ENCODE results near the gene ADAMTSL1.

Gene ADAMTSL1

DNA sequence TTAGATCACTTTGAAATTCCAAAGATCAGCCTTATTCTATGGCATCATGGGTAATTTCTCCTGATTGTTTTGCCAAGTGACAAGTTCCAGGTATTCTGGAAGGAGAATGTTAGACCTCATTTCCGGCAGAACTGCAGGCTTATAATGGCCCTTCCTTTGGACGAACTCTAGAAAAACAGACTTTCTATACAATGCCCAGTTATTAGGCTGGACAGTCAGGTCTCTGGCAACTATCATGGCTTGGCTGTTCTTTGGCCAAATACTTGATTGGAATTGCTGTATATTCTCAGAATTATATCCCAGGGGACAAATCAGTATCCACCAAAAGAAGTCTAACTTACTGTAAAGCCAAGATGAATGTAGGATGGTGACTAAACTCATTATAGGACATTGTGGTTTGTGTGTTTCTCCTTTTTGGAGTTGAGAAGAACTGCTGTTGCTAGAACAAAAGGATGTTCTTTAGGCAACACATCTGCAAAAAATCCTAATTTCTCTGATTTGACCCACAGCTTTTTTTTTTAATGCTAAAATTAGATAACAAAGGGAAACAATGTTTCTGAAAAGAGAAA, 69.0 kb downstream of the ADAMTSL1 start:
- H3K27ac ChIP-seq, result no peak overlapping the region

DNA sequence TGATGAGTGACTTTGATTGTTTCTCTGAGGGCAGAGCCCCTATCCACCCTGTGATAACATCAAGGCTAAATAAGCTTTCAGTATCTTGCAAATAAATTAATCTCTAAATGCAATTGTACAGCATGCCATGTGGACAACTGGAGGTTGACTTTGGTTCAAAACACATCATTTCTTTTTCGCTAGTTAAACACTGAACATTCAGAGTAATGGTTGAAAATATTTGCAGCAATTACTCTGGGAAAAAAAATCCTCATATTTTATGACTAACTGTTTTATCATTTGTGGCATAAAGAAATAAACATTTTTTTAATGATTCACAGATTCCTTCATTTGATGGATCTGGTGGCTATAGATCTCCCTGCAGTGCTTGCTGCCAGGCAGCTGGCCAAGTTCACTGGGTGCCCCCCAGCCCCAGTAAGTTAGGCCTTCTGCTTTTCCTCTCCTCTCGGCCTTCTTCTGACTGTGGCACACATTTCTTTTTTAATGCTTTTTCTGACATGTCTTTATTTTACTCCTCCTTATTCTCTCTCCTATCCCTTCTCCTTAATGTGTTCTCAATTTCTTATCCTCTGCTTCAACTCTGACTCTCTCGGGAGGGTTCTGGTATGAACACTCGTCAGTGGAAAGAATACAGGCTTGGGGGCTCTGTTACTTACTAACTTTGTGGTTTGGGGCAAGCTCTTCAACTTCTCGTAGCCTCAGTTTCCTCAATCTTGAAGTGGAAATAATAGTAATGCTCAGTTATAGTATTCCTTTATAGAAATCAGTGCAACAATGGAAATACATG, 69.6 kb downstream of the ADAMTSL1 start:
- no peak overlapping the region for H3K27ac ChIP-seq
- TF ChIP-seq, protein P1, sequence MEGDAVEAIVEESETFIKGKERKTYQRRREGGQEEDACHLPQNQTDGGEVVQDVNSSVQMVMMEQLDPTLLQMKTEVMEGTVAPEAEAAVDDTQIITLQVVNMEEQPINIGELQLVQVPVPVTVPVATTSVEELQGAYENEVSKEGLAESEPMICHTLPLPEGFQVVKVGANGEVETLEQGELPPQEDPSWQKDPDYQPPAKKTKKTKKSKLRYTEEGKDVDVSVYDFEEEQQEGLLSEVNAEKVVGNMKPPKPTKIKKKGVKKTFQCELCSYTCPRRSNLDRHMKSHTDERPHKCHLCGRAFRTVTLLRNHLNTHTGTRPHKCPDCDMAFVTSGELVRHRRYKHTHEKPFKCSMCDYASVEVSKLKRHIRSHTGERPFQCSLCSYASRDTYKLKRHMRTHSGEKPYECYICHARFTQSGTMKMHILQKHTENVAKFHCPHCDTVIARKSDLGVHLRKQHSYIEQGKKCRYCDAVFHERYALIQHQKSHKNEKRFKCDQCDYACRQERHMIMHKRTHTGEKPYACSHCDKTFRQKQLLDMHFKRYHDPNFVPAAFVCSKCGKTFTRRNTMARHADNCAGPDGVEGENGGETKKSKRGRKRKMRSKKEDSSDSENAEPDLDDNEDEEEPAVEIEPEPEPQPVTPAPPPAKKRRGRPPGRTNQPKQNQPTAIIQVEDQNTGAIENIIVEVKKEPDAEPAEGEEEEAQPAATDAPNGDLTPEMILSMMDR (IDR thresholded peaks at IDR 0.05), result no peak
- no peak for TF ChIP-seq ZFX (IDR thresholded peaks at IDR 0.05; ENCODE audit: borderline replicate concordance)

More for the DNA sequence above, 69.0 kb downstream of the ADAMTSL1 start:
- TF ChIP-seq ZFX (IDR thresholded peaks at IDR 0.05; ENCODE audit: borderline replicate concordance), result no peak
- TF ChIP-seq, protein P1 (IDR thresholded peaks at IDR 0.05), result no peak

DNA sequence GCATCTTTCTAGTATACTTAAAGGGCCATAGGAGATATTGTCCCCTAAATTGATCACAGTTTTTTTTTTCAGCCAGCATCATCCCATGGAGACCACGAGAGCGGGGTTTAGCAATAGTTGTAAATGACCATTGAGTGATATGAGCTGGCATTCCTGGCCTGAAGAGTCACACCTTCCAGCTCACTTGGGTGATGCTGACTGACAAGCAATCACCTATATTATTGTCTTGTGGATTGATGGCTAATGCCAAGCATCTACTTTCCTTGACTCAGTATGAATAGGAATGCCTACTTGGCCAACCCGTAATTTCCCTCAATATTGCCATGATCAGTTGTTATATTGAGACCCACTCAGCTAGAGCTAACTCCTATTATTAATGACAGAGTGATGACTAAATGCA, 70.5 kb downstream of the ADAMTSL1 start:
- no peak for TF ChIP-seq ZFX (IDR thresholded peaks at IDR 0.05; ENCODE audit: borderline replicate concordance)
- TF ChIP-seq, protein P1 (IDR thresholded peaks at IDR 0.05), result no peak
- no peak overlapping the region for H3K27ac ChIP-seq

DNA sequence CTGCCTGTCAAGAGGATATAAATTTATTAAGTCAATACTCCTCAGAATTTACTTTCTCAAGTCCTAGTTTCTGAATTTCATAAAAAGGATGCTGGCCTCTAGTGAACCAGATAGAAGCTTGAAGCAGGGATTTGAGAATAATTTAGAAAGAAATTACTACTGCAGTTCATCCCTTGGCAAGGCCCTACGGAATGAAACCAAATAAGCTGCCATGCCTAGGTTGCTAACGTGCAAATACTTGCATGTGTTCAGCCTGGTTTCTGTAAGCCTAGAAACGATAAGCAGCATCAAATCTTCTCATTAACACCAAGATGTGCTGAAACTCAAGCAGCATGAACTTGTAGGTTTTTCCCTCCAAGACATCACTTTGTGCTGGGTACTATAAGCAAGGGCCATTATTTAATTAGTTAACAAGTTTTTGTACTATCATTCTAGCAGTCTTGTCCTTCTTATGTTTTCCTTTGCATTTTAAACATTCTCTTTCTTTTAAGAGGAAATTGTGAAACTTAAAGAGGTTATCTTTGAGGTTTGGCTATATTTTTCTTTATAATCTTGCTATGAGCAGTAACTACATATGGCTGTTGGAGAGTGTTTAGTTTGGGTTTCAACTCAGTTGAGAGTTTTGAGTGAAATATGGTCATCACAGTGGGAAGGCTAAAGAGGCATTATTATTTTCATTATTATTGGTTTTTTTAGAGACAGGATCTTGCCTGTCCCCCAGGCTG, 71.8 kb downstream of the ADAMTSL1 start:
- TF ChIP-seq, protein P1 (IDR thresholded peaks at IDR 0.05), result no peak
- TF ChIP-seq ZFX (IDR thresholded peaks at IDR 0.05; ENCODE audit: borderline replicate concordance), result no peak
- H3K27ac ChIP-seq, result no peak overlapping the region

DNA sequence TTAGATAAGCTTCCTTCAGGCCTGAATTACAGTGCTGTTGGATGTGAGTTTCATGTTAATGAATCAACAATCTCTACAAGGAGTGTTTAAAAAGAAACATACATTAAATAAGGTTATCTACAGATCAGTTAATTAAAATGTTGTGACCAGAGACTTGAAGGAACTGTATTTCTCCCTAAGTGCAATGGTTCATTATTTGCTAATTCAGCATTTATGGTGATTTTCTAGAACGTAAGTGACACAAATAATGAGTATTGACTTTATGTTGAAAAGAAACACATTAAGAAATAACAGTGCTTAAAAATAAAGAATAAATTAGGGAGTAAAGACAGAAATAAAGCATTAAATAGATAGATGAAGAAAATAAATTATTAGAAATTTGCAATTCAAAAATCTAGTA, 74.5 kb downstream of the ADAMTSL1 start:
- TF ChIP-seq, protein P1 (IDR thresholded peaks at IDR 0.05), result no peak
- no peak for TF ChIP-seq ZFX (IDR thresholded peaks at IDR 0.05; ENCODE audit: borderline replicate concordance)
- no peak overlapping the region for H3K27ac ChIP-seq

DNA sequence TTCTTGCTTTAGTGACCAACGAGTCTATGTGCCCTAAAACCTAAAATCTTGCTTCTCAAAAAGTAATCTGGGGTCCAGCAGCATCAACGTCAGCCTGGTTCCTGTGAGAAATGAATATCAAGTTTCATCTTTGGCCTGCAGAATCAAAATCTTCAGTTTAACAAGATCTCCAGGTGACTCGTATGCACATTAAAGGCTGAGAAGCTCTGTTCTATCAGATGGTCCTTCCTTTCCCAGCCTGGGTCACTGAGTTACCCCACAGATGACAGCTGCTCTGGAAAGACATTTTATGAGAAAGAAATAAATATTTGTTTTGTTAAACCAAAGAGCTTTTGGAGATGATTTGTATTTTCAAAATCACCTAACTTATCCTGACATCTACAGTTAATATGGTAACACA, 75.8 kb downstream of the ADAMTSL1 start:
- TF ChIP-seq, protein P1 (IDR thresholded peaks at IDR 0.05), result no peak
- TF ChIP-seq ZFX (IDR thresholded peaks at IDR 0.05; ENCODE audit: borderline replicate concordance), result no peak
- no peak overlapping the region for H3K27ac ChIP-seq

Measured in 22Rv1 (cell line).